Measurements from ENCODE around the gene SEPTIN2. TPM values are rescaled to one million over a fixed set of nuclear protein-coding genes. Genes with fewer than 3 reads are reported as not detected.

The SEPTIN2 gene
- total and polyA plus RNA-seq, 10 of the 15 experiments (the other 5 are each of a cell fraction or from before 2014, with no cell fraction given): 169 to 474 (median 269) TPM

GRCh38 chr2:241315093-241315878, 439 bp upstream of the SEPTIN2 start, which contains the start of gene HDLBP (continued):
- TF ChIP-seq PRDM15 (CRISPR knock-in tag; IDR thresholded peaks at IDR 0.05): no peak
- TF ChIP-seq E4F1 (IDR thresholded peaks at IDR 0.05; ENCODE audit: borderline replicate concordance, partially characterized antibody): no peak
- no peak for TF ChIP-seq TCF7 (IDR thresholded peaks at IDR 0.05; ENCODE audit: borderline replicate concordance)
- TF ChIP-seq, protein P1, sequence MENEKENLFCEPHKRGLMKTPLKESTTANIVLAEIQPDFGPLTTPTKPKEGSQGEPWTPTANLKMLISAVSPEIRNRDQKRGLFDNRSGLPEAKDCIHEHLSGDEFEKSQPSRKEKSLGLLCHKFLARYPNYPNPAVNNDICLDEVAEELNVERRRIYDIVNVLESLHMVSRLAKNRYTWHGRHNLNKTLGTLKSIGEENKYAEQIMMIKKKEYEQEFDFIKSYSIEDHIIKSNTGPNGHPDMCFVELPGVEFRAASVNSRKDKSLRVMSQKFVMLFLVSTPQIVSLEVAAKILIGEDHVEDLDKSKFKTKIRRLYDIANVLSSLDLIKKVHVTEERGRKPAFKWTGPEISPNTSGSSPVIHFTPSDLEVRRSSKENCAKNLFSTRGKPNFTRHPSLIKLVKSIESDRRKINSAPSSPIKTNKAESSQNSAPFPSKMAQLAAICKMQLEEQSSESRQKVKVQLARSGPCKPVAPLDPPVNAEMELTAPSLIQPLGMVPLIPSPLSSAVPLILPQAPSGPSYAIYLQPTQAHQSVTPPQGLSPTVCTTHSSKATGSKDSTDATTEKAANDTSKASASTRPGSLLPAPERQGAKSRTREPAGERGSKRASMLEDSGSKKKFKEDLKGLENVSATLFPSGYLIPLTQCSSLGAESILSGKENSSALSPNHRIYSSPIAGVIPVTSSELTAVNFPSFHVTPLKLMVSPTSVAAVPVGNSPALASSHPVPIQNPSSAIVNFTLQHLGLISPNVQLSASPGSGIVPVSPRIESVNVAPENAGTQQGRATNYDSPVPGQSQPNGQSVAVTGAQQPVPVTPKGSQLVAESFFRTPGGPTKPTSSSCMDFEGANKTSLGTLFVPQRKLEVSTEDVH (IDR thresholded peaks at IDR 0.05; ENCODE audit: low read depth, partially characterized antibody): peak; percentile 89
- TF ChIP-seq ZNF207 (IDR thresholded peaks at IDR 0.05; ENCODE audit: borderline replicate concordance): peak; percentile 72
- TF ChIP-seq EP300 (IDR thresholded peaks at IDR 0.05; ENCODE audit: borderline replicate concordance in 1 of 2, control insufficient read depth in 1 of 2, low read depth in 2 of 2, low read length in 2 of 2): peak; percentile 28 to 30; a peak in 2 of 4 replicates
- TF ChIP-seq MYC (IDR thresholded peaks at IDR 0.05; ENCODE audit: insufficient read depth, insufficient read length, insufficient replicate concordance, low read length, severe bottlenecking): no peak
- TF ChIP-seq, protein P2, sequence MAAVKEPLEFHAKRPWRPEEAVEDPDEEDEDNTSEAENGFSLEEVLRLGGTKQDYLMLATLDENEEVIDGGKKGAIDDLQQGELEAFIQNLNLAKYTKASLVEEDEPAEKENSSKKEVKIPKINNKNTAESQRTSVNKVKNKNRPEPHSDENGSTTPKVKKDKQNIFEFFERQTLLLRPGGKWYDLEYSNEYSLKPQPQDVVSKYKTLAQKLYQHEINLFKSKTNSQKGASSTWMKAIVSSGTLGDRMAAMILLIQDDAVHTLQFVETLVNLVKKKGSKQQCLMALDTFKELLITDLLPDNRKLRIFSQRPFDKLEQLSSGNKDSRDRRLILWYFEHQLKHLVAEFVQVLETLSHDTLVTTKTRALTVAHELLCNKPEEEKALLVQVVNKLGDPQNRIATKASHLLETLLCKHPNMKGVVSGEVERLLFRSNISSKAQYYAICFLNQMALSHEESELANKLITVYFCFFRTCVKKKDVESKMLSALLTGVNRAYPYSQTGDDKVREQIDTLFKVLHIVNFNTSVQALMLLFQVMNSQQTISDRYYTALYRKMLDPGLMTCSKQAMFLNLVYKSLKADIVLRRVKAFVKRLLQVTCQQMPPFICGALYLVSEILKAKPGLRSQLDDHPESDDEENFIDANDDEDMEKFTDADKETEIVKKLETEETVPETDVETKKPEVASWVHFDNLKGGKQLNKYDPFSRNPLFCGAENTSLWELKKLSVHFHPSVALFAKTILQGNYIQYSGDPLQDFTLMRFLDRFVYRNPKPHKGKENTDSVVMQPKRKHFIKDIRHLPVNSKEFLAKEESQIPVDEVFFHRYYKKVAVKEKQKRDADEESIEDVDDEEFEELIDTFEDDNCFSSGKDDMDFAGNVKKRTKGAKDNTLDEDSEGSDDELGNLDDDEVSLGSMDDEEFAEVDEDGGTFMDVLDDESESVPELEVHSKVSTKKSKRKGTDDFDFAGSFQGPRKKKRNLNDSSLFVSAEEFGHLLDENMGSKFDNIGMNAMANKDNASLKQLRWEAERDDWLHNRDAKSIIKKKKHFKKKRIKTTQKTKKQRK (IDR thresholded peaks at IDR 0.05; ENCODE audit: low read depth, low read length): no peak
- TF ChIP-seq NR2F1 (conservative IDR thresholded peaks at IDR 0.05): peak; percentile 99
- peak; percentile 98 for TF ChIP-seq PAX5 (IDR thresholded peaks at IDR 0.05; ENCODE audit: borderline replicate concordance, low read depth, low read length)

Data from GM12878 (cell line).